Iris pigment epithelial cell (primary cell): ENCODE data around the gene GNAQ.

Experiments used
- DNase-seq: peaks from one replicate; pipeline ENCODE4 v3.0.0-alpha.2; 2011; ENCODE audit warnings: low read depth

GNAQ gene

DNA sequence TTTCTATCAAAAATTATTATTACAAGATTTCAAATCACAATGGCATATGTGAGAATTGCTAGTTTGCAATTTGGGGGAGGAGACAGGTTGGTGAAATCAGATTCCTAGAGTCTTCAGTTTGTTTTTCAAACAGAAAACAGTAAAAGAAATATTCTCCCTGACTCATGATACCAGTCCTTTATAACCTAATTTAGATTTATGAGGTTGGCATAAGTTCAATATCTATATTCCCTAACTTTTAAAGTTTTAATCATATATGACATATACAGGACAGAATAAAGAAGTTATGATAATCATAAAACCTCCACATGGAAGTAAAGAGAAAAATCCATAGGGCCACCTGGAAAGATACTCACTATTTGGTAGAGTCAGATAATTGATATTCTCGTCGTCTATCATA is 216.4 kb downstream of the GNAQ start:
- no peak for DNase-seq

DNA sequence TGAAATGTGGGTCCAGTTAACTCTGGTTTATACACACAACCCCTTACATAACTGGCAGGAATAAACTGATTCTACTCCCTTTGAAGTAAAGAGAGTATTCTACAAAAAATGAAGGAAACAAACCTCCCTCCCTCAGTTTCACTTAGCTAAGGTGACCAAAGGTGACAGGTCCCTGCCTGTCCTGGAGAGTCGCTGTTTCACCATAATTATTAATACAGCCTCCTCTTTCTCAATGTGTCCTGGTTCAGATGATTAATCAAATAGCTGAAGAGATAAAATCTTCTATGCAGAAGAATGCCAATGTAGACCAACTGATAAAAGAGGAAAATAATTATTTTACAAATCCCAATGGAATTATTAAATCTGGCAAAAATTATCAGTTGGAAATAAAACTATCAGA is 219.8 kb downstream of the GNAQ start:
- no peak for DNase-seq

DNA sequence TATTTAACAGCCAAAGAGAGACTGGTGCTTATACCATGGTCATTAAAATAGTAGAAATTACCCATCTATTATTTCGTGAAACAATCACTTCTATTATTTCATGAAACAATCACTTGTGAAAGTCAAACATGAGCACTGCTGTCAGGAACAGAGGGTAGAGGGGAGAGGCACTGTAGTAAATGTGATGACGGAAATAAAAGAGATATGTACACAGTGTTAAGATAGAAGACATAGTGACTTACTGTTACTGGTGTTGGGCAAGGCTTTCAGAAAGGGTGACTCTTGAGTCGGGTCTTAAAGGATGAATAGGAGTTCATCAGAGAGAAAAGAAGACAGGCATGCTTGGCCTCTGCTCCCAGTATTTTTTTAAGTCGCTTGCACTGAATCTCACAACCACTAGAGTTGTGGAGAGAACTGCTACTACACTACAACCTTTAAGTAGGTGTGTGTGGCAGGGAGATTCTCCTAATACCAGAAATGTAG is 220.9 kb downstream of the GNAQ start:
- no peak for DNase-seq

DNA sequence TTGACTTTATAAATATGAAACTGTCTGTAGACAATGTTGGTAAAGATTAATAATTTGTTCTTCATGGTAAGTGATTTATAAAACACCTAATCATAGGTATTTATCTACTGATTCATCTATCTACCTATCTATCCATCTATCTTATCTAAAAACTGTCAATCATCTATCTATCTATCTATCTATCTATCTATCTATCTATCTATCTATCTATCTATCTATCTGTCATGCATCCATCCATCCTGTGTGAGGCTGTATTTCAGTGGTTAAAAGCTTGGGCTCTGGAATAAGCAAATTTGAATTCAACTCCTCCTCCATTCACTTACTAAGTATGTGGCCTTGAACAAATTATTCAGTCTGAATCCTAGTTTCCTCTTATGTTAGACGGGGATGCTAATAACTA is 221.6 kb downstream of the GNAQ start:
- DNase-seq = no peak

DNA sequence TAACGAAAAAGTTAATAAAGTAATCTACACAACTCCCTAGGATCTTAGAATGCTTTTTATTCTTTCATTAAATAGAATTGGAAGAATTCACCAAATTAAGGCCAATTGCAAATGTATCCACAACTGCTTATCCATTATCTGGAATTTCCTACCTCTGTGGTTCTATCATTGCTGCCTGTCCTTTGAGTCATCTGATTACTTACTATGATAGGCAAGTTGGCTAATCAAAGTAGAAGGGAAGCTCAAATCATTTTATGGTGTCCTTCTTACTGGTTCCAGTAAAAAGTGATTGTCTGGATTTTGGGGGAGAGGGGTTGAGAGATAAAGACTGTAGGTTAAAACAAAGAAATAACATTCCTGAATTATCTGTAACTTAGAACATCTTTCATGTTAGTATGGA is 222.1 kb downstream of the GNAQ start:
- peak; percentile 35 for DNase-seq

DNA sequence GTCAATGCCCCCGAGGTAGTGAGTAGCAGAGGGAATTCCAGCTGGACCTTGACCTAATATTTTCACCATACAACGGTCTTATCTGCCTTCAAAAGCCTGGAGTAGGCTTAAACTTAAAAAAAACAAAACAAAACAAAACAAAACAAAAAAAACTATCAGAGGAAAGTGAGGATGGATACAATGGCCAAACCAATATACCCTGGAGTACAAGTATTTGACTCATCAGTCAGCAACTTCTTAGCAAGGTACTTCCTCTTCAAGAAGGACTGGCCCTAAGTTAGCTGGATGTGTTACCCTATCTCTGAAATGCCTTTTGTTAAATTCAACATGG is 222.9 kb downstream of the GNAQ start:
- DNase-seq = peak; percentile 11

DNA sequence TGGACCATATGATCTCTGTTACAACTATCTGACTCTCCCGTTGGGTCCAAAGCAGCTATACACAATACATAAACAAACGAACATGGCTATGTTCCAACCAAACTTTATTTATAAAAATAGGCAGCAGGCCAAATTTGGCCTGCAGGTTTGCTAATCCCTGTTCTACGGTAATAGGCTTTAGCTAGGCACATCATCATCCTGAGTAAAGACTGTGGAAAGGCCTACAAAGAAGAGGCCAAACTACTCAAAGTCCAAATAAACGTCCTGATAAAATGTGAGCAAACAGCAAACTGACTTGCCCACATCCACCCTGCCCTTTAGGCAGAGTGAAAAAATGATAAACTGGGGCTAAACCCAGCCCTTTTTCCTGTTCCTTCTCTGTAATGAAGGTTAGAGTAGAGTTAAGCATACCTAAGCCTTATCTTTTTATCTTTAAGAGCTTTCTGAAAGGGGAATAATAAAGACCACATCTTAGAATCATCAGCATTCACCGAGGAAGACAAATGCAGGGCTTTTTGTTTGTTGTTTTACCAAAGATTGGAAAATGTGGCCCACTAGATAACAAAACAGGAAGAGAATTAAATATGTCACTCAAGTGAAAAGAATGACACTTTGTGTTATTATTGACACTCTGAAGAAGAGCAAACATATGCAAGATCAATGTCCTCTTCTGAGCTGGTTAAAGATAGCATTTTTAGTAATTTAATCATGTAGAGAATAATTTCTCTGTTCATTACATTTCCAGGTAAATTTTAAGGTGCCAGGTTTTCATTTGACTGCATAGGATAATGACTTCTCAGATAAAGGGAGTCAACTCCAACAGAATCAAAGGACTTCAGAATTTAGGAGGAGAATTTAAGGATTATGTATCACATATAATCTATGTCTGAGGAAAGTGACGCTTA is 223.5 kb downstream of the GNAQ start:
- DNase-seq = peak; percentile 17

DNA sequence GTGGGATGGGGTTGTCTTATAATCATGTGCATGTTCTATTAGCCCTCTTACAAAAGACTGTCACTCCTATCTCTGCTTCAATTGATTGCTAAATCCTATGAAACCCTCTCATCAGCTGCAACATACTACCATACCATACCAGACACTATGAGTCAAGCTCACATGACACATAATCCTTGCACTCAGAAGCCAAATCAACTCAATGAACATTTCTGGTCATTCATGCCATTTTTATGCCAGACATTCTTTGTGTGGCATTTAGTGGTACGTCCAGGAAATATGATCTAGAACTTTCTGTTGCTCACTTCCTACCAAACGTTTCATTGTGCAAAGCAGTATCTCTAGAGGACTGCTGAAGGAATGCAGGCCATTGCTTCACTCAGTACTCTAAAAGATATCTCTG is 224.3 kb downstream of the GNAQ start:
- peak; percentile 98 for DNase-seq

DNA sequence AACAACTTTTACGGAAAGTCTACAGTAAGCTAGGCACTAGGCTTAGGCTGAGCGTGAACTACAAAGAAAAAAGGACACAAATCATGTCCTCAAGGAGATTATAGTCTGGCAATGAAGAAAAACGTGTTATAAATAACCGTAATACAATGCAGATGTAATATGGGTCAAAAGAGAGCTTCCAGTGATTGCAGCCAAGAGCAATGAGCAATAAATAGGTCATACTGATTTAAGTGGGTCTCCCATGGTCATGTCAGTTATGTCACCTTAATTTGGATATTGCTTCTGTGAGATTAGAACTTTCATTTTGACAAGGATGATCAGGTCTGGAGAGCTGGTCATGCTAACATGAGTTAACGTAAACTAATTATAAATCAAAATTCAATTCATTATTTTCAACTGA is 224.9 kb downstream of the GNAQ start:
- DNase-seq = no peak

DNA sequence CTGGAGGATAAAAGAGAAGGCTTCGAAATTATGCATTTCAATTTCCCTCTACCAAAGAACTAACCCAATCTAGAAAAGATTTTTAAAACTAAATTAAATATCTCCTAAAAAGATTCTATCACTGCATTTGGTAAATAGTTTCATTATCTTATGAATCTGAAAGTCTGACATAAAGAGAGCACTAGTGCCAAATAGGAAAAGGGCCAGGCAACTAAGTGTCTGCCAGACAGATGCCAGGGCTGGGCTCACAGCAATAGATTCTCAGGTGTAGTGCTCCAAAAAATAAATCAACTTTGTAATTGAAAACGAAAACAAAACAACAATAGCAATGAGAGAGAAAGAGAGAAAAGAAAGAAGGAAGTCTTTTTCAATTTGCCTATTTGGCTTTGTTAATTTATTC is 225.8 kb downstream of the GNAQ start:
- DNase-seq = no peak

DNA sequence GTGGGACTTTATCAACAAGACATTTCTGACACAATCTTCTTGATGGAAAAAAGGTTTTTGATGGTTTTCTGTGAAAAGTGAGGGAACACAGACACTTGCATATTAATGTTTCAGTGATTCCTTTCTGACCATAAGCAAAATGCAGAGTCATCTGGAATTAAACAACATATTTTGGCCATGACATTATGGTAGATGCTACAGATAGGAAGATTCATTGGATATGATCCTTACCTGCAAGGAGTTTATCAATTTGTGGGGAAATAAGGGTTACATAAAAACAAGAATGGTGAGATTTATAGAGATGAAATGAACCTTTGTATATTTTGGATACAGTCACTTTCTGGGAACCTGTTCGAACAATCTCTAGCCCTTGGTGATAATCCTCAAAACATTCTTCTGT is 228.2 kb downstream of the GNAQ start:
- no peak for DNase-seq

DNA sequence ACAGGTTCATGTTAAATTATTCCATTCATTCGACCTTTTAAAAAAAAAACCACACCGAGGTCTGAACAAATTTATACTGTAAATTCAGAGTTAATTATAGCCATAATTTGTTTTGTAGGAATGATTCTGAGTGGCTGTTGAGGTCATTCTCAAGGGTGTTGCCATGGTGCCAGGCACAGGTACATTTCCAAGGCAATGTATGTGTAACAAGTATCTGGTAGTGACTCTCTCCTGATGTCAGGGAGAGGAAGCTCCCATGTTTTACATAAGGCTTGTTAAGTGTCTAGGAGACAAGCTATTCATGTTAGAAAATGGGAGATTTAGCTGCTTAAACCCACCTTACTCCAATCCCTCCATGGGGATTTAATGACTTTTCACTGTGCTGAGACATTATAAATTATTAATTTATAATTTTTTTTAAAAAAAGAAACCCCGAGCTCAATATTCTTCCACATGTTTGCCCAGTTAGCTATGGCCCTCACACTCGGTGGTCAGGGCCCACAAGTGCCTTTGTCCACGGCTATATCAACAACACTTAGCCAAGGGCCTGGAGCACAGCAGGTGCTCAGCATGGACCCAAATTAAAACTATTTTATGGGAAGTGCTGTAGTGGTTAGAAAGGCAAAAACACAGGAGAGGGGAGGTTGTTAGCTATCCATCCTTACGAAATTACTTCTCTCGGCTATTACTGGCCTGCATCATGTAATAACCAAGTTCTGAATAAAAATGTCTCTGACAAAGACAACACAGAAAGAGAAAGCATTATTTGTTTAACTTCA is 228.9 kb downstream of the GNAQ start:
- no peak for DNase-seq

DNA sequence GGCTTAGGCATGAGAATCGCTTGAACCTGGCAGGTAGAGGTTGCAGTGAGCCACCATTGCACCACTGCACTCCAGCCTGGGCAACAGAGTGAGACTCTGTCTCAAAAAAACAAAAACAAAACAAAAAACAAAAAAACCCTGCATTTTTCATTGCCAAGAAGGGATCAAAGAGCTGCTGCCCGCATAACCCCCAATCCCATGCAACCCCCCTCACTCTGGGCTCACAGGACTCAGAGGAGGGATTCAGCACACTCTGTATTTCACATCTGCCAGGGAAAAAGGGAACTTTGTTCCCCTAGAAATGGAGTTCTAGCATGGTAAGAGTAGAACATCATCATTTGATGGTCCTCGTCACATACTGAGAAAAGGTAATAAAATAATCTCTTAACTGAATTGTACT is 229.5 kb downstream of the GNAQ start:
- no peak for DNase-seq

DNA sequence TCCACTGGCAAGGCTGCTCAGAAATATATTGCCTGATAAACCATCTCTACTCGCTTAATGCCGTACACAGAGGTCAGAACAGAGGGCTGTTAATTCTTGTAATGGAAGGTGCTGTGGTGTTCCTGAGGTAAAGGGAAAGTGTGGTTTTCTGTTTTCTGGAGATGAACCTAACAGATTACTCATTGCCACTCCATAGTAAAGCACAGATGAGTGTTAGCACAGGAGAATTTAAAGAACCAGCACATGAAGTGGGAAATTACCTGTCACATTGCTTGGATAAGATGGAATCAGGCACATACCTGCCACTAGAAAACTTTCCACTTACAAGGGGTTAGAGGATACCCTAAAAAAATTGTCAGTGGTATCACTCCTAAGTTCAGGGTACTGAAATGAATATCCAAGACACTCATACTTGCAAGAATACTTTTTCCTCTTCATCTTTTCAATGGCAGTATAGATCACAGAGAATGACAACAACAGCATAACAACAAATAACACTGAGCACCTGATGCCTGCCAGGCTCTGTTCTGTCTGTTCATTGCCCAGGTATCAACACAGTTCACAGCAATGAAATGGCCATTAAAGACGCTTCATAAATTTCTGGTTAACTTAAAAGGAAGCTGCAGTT is 230.6 kb downstream of the GNAQ start:
- DNase-seq = peak; percentile 7

DNA sequence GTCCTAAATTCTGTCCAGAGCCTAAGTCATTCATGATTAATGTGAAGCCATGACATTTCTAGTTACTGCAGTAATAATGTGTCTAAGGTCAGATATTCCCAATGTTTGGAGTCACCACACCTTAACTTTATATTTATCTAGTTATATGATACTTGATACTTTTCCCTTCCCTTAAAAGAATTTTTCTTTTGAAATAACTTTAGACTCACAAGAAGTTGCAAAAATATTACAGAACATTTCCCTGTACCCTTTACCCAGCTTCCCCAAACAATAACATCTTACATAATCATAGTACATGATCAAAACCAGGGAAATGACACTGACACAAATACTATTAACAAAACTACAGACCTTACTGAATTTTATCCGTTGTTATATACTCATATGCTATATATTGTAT is 233.5 kb downstream of the GNAQ start:
- DNase-seq = no peak

DNA sequence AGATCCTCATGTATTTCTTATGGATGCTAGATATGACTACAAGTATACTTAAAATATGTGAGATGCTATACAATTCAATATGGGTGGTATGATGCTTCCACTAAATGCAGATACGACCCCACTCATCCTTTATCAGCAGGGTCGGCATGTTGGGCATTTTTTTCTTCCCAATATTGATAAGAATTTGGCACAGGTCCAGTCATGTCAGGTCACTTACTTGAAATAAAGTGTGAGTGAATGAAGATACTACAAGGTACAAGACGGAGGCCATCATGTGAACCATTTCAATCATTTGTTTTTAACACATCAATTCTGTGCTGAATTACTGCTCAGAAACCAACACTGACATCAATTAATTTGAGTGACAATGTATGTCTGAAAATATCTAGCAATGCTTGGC is 236.6 kb downstream of the GNAQ start:
- DNase-seq = no peak

DNA sequence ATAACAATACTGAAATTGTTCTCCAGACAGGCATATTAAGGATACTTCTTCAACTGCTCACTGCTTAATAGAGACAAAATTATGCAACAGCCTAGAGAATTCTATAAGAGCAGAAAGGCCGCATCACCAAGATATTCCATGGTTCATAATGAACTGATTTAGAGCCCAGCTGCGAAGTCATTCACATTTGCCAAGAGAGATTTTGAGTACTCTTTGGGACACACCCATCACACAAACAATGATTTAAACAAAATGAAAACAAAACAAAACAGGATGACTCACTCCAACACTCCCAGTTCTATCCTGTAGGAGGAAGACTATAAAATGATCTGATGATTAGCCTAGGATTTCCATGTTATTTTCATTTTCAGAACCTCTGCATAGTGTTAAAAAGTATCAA is 237.8 kb downstream of the GNAQ start:
- DNase-seq = peak; percentile 39

DNA sequence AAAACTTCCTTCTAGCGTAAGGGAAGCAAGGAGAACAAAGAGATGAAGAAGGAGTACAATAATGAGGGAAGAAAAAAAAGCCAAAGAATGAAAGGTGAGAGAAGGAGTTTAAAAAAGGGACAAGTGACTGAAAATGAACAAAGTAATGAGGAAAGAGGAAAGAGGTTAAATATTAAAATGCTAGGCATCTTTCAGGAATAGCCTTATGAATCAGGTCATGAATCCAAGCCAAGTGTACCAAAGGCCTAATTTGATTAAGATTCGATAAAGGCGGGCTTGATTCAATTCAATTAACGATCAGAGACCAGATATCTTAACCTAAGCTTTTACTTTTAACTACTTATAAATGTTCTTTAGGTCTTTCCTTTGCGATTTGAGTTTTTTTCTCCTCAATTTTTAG is 241.7 kb downstream of the GNAQ start:
- DNase-seq = no peak

DNA sequence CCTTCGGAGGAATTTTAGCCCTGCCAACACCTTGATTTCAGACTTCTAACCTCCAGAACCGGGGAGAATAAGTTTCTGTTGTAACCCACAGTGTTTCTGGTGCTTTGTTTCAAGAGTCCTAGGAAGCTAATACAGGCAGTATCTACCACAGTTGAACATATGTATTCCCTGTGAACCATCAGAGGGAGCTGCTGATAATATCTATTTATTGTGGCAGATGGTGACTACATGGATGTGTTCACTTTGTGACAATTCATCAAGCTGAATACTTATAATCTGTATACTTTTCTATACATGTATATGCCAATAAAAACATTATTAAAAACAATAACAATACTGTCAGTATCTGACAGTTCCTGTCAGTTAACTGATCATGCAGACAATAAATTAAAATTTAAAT is 246.3 kb downstream of the GNAQ start:
- no peak for DNase-seq

DNA sequence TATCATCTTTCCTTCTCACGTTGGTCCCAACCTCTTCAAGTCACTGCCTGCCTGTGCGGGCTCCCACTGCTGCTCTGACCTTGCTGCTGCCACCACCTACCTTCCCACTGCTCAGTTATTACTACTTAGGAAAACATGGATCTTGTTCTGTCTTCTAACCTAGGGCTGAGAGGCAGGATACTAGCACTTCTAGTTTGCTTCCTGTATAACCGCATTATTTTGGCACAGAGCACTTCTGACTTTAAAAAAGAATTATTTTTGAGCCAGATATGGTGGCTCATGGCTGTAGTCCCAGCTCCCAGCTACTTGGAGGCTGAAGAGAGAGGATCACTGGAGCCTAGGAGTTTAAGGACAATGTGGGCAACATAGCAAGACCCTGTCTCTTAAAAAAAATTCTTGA is 248.1 kb downstream of the GNAQ start:
- no peak for DNase-seq

DNA sequence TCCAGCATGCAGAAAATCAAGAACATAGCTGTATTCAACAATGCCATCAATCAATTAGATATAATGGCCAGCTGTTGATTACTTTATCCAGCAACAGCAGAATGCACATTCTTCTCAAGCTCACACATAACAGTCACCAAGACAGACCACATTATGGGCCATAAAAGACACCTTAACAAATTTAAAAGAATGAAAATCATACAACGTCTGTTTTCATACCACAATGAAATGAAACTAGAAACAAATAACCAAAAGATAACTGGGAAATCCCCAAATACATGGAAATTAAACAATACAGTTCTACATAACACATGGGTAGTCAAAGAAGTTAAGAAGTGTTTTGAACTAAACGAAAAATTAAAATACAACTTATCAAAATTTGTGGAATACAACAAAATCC is 252.6 kb downstream of the GNAQ start:
- DNase-seq = no peak

DNA sequence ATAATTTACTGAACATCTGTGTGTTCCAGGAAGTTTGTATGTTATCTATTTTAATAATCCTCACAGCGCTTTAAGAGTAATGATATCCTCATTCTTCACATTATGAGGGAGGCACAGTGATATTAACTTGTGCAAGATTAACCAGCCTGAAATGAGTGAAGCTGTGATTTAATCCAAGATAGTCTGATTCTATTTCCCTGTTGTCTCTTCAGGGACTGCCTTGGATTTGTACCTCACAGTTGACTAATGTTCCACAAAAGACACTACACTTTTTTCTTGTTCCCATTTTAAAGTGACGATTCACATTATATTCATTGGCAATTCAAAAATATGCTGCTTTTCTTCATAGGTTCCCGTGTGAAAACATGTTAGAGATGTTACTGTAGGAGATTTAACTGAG is 258.2 kb downstream of the GNAQ start:
- DNase-seq = no peak

DNA sequence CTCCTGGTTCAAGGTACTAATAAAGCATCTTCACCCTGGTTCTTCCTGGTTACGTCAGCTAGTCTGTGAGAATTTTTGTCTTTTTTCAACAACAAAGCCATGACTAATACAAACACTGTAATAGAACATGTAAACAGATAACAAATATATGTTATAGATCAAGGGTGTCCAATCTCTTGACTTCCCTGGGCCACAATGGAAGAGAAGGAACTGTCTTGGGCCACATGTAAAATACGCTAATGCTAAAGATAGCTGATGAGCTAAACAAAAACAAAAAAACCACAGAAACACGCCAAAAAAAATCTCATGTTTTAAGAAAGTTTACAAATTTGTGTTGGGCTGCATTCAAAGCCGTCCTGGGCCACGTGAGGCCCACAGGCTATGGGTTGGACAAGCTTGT is 259.0 kb downstream of the GNAQ start:
- DNase-seq = no peak
